Loucy (cell line): ENCODE measurements around the gene GOLT1B.

Experiments
- CTCF ChIP-seq: fragments of 200-600 bp; sonication (generic); conservative IDR thresholded peaks from 2 replicates; pipeline ENCODE4 v1.5.1; 2014; ENCODE audit warnings: mild to moderate bottlenecking, antibody characterized with exemption, low read length
- EZH2phosphoT487 ChIP-seq: fragments of 200-600 bp; IDR thresholded peaks from 2 replicates; pipeline ENCODE4 v1.6.1; 2018; ENCODE audit warnings: antibody characterized with exemption, mild to moderate bottlenecking, moderate library complexity, borderline replicate concordance

- TF ChIP-seq CTCF (no peak), EZH2phosphoT487 (no peak)
Measured at GRCh38 chr12:21528953-21529352, 27.4 kb downstream of the GOLT1B start.
